Stimulated activated CD4-positive, alpha-beta T cell treated with anti-CD3 and anti-CD28 coated beads, Interleukin-4, amount 100 ng/mL, for 48 hours (primary cell): ENCODE measurements around the gene ABCA3.
"Not testable (repeated sequence)": the region's sequence is repeated elsewhere in the genome, so short reads cannot be mapped to it uniquely, and the experiment has no call there.

ENCODE experiments used
- DNase-seq, 2 donors: peaks; one replicate each; pipeline ENCODE4 v3.0.0-alpha.2; 2020; ENCODE audit warnings: low read depth in 2 of 2

Gene ABCA3

GRCh38 chr16:2280981-2281542 lies 59.5 kb downstream of the ABCA3 start:
- no peak for DNase-seq

DNA sequence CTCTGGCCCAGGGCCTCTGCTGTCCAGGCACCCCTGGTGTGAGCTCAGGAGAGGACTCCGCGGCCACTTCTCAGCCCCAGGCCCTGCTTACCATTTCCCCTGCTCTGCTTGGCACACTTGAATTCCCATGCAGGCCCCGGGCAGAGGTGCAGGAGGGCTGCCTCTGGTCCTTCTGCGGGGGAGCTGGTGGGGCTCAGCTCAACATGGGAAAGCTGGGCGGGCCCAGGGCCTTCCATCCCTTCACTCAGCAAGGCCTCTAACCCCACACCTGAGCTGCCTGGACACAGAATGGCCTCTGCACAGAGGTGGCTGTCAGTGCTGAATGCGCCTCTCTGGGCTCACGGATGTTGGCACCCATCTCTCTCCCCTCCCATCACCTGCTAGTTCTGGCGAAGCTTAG lies 60.1 kb downstream of the ABCA3 start:
- DNase-seq: no peak

DNA sequence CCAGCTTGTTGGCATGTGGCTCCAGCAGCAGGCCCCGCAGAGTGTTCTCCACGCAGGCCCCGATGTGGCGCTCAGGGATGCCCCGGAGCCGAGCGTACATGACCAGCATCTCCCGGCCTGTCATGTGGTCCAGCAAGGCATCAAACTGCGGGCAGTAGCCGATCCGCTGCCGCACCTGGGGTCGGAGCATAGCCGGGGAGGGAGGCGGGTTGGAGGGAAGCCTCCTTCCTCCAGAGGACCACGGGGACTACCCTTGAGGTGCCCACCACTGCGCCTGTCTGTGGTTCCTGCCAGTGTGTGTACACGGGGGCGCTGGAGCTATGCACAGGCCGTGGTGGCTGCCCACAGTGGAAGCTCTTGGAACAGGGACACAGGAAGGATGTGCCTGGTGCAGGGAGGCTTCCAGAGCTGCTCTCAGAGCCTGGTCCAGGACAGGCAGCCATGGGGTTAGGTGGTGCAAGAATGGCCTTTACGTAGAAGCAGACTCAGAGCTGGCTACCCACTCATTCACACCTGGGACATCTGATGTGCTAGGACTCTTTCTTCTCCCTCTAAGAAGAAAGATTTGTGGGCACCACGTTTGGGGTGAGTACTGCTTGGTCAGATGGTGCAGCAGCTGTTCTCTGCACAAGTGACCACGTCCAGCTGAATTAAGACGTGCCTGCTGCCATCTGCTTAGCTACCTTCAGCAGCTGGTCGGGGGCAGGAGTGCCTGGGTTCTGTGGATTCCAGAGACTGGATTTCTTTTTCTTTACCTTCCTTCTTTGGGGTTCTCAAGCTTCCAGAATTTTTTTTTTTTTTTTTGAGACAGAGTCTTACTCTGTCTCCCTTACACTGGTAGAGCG lies 61.4 kb downstream of the ABCA3 start:
- no peak for DNase-seq

DNA sequence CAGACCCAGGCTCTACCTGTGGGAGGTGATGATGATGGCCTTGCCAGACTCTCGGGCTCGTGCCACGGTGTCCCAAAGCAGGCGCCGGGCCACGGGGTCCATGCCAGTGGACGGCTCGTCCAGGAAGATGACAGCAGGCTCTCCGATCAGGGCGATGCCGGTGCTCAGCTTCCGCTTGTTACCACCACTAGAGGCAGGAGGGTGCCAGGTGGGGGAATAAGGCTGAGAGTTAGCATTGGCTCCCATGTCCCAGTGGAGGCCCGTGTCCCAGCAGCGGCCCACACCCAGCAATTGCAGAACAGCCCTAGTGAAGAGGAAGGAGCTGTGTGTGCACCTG lies 62.3 kb downstream of the ABCA3 start:
- no peak for DNase-seq

DNA sequence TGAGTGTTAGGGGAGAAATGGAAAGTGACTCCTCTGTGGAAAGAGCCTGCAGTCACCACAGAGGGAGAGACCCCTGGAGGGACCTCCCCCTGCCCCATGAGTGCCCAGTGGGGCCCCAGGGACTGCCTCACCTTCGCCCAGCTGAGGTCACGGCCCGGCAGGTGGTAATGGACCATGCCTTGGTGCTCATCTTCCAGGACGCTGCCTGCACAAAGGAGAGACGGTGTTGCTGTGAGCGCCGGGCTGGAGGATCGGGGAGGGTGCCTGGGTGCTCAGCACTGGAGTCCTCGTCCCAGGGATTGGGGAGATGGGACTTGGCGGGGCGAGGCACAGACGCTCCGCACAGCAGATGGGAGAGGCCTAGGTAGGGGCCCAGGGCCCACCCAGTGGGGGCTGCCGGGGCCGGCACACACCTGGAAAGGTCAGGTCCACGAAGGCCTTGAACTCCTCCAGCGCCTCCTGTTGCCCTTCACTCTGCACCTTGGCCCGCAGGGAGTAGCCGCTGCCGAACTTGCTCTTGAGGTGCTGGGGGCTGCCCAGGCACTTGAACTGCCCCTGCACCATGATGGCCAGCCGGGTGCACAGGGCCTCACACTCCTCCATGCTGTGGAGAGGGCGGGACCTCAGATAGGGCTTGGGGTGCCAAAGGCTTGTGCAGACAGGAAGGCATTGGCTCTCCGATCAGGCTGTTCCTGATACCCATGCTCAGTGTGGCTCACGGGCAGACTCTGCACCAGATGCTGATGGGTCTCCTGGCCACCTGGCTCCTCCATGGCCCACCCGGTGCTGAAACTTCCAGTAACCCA lies 62.9 kb downstream of the ABCA3 start:
- DNase-seq: no peak

- DNase-seq: no peak
Measured at GRCh38 chr16:2276368-2277195, 63.9 kb downstream of the ABCA3 start.

DNA sequence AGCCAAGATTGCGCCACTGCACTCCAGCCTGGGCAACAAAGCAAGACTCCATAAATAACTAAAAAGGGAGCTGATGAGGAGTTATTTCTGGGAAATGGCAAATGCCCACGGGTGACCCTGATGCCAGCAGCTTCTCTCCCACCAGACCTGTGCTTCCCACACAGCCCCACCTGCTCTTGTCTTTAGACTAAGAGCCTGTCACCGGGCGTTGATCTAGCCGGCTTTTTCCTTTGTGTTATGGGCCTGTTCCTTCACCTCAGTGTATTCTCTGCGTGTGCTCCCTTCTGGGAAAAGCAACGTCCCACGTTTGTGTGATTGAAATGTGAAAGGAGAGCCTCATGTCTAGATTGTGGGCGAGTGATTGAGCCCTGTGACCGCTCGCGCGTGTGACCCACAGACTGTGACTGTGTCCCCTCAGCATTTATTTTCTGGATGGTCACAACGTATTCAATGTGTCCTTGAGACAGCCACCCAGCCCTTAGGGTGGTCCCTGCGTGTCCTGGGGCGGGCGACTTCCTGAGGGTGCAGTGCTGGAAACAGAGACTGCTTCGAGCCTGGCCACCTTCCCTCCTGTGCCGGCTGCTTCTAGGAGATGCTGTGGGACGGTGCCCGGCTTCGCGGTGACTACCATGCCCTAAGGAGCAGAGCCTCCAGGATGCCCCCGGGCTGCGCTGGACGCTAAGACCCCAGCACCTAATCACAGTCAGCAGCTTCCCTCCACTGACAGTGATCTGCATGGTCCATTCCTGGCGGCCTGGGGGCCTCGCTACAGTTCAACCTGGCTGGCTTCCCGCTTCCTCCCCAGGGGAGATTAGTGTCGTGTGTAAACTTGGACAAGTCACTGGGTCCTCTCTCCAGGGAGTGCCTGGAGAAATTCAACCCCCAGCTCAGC lies 64.8 kb downstream of the ABCA3 start:
- no peak for DNase-seq

- DNase-seq: no peak
Measured at GRCh38 chr16:2273931-2274330, 66.6 kb downstream of the ABCA3 start.

- no peak for DNase-seq
Measured at GRCh38 chr16:2273484-2273883, 67.0 kb downstream of the ABCA3 start.

DNA sequence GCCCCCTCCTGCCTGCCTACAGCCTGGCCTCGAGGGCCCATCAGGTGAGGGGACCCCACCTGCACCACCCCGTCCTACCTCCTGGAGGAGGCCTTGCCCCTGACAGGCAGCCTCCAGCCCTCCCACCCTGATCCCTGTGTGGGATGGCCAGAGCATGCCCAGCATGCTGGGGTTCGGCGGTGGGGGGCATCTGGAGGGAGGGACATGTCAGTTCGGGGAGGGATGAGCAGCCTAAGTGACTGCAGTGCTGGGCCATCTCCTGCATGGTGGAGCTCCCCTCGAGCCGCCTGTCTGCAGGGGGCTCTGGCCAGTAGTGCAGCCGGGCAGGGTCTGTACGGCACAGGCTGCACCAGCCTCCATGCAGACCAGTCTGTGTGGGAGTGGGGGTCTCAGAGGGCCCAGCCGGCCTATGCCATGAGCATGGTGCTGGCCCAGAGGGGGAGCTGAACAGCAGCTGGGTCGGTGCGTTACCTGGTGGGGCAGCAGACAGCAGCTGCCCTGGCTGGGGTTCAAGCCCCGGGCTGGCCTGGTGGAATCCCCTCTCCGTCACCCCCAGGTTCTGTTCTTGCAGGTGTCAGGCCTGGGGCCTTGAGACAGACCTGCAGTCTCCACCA lies 68.6 kb downstream of the ABCA3 start:
- no peak for DNase-seq

DNA sequence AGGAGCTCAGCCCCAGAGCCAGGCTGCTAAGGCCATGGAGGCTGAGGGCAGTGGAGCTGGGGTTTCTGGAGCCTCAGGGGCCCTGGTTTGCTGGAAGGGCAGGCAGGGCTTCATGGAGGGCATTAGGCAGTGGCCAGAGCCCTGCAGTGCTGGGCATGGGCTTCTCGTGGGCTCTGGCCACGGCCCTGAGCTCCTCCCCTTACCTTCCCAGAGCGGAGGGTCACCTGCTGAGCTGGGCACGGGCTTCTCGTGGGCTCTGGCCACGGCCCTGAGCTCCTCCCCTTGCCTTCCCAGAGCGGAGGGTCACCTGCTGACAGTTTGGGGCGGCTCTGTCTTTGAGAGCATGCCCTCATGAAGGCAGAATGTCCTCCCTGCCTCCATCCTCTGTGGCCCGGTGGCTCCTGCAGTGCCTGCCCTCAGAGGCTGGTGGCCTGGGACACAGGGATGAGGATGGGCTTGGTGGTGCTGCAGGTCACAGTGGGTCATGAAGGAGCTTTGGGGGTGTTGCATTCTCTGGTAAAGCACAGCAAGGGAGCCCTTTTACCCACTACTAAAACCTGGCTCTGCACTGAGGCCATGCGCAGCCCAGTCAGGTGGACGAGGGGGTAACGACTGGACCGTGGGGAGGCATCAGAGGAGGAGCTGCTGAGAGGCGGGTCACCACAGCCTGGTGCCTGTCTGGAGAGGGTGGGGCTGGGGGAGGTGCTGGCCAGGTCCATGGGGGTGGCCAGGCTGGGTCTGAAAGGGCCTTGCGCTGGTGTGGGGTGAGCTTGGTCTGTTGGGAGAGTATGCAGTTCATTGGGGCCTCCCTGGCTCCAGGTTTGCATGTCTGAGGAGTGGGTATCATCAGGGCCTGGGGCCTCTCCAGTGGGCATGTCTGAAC lies 69.7 kb downstream of the ABCA3 start:
- no peak for DNase-seq

DNA sequence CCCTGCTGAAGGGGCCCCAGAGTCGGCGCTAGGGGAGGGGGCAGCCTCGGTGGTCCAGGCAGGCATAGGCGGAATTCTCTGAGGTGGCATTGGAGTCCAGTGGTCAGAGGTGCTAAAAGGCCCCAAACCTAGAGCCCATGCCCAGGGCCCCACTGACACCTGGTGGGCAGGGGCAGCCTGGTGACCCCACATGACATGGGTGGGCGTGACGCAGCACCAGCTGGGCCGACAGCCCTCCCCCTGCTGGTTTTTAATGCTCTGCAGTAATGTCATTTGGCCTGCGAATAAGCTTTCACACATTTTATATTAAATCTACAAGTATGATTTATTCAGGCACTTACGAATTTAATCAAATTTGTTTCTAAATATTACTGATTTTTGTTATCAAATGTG lies 70.5 kb downstream of the ABCA3 start:
- no peak for DNase-seq

GRCh38 chr16:2267913-2268666 lies 72.4 kb downstream of the ABCA3 start, which contains the start of gene RNPS1:
Gene RNPS1 (minus strand): TSS chr16:2268126. CDS start chr16:2264643, 3,483 bp downstream.
- DNase-seq: peak; percentile 96 to 97

GRCh38 chr16:2267505-2267912 lies 73.0 kb downstream of the ABCA3 start:
- not testable (repeated sequence) for DNase-seq

DNA sequence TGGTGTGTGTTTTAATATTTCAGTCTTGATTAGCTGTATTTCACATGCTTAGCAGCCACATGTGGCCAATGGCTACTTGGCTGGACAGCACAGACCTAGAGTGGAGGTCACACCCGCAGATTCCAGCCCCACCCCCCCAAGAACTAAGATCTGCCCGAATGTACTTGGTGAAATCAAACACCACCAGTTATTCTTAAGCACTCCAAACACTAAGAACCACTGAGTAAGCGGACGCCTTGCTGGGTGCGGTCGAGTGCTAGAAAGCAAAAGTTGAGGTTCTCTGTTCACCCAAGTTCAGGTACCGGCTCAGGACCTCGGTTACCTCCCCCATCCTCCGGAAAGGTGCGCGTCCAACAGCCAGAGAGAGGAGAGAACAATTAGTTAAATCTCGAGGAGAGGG lies 73.6 kb downstream of the ABCA3 start:
- DNase-seq: not testable (repeated sequence)

- DNase-seq: not testable (repeated sequence)
Measured at GRCh38 chr16:2263026-2263425, 77.5 kb downstream of the ABCA3 start.

- DNase-seq: no peak
Measured at GRCh38 chr16:2260250-2260649, 80.3 kb downstream of the ABCA3 start.

DNA sequence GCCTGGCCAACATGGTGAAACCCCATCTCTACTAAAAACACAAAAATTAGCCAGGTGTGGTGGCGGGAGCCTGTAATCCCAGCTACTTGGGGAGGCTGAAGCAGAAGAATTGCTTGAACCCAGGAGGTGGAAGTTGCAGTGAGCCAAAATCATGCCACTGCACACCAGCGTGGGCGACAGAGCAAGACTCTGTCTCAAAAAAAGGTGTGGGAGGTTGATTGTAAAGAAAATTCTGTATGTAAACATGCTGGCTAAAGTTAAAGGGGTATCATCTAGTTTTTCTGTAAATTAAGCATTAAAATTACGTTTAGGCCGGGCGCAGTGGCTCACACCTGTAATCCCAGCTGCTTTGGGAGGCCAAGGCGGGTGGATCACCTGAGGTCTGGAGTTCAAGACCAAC lies 82.0 kb downstream of the ABCA3 start:
- DNase-seq: not testable (repeated sequence)

DNA sequence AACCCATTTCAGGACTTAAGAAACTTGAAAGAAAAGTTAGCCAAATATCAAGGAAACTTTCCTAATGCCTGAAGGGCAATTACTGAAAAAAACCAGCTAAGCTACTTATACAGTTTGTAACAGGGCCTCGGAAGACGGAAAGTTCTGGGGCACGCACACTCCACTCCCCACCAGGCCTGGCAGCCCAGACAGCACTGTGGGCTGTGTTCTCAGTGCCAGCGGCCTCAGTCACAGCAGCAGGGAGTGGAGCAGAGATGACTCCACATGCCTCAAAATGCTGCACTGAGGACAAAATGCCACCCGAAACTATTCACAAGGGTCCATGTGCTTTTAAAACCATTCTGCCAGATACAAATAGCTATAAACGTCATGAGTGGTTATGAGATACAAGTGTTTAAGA lies 82.8 kb downstream of the ABCA3 start:
- no peak for DNase-seq
